HCT116 (cell line): ENCODE measurements around the gene METTL21A. TPM values are rescaled to one million over a fixed set of nuclear protein-coding genes. Genes with fewer than 3 reads are reported as not detected.

Experiments
- ATAC-seq: fragments of 200-7000 bp; cut with Tn5 transposase; 2 replicates; pipeline ENCODE4 v1.9.1; 2020; ENCODE audit warnings: mild to moderate bottlenecking, moderate library complexity
- BruUV-seq: library from RNA; stranded (reverse); fragments of 400-500 nt; replicated peaks from 2 replicates; lab custom pipeline; 2021; lab: Mats Ljungman, UMichigan
- CTCF ChIA-PET: fragments of 300-600 bp; sonication (Branson Sonifier 250); formaldehyde crosslinking; loops from one replicate; lab custom pipeline; 2021; ENCODE audit warnings: antibody characterized with exemption; lab: Charles Lee
- POLR2A ChIA-PET: fragments of 300-600, 350-600 bp; sonication (Branson Sonifier 250); formaldehyde crosslinking; loops from one replicate; lab custom pipeline; 2021; ENCODE audit warnings: antibody characterized with exemption; lab: Charles Lee
- RAD21 ChIA-PET, 2 experiments: fragments of 300-600 bp; sonication (Branson Sonifier 250); formaldehyde crosslinking; loops; one replicate each; lab custom pipeline; 2023; ENCODE audit warnings: low total read pairs in 2 of 2; ENCODE audit not compliant: uncharacterized antibody in 2 of 2, unreplicated experiment in 2 of 2, low non-redundant PET in 1 of 2; lab: Charles Lee
- DNase-seq: peaks from one replicate; pipeline ENCODE4 v3.0.0-alpha.2; 2010; ENCODE audit warnings: low read depth, low spot score
- H2AFZ ChIP-seq: fragments of 200-600 bp; shearing (Covaris generic), sonication (generic); 2 replicates; pipeline ENCODE4 v1.6.1; 2017; ENCODE audit warnings: low read depth, mixed run types, mixed read lengths, antibody characterized with exemption, low read length; ENCODE audit not compliant: poor library complexity, severe bottlenecking
- H3K27ac ChIP-seq: 2 replicates; pipeline ENCODE4 v1.5.1; 2012; ENCODE audit warnings: low read depth, low read length
- H3K27me3 ChIP-seq: fragments of 200-600 bp; sonication (generic); 2 replicates; pipeline ENCODE4 v1.6.1; 2016; ENCODE audit warnings: mixed run types, low read length, mixed read lengths; ENCODE audit not compliant: insufficient read depth
- H3K36me3 ChIP-seq, 2 experiments: fragments of 200-500 bp in 1 of 2; fragments of 200-600 bp in 1 of 2; sonication (Bioruptor generic) in 1 of 2; sonication (generic) in 1 of 2; 2 replicates each; pipeline versions ENCODE4 v1.5.1 to v1.6.1; 2014 to 2016; ENCODE audit warnings: low read length in 2 of 2, inconsistent platforms in 1 of 2, mixed read lengths in 1 of 2, mixed run types in 1 of 2; ENCODE audit not compliant: insufficient read depth in 2 of 2, control insufficient read depth in 1 of 2
- H3K4me1 ChIP-seq, 2 experiments: fragments of 200-600 bp in 1 of 2; sonication (generic) in 1 of 2; 2 replicates each; pipeline versions ENCODE4 v1.5.1 to v1.6.1; 2012 to 2017; ENCODE audit warnings: low read length in 2 of 2, inconsistent platforms in 1 of 2, mild to moderate bottlenecking in 1 of 2, mixed read lengths in 1 of 2, mixed run types in 1 of 2, moderate library complexity in 1 of 2; ENCODE audit not compliant: insufficient read depth in 2 of 2, control insufficient read depth in 1 of 2
- H3K4me2 ChIP-seq: fragments of 200-600 bp; sonication (generic); 2 replicates; pipeline ENCODE4 v1.6.1; 2017; ENCODE audit warnings: mixed run types, low read length, mixed read lengths
- H3K4me3 ChIP-seq, 2 experiments: fragments of 200-600 bp in 1 of 2; sonication (generic) in 1 of 2; replicated peaks in 1 of 2; 2 replicates each; pipeline ENCODE4 v1.5.1; 2011 to 2016; ENCODE audit warnings: low read length in 2 of 2, control low read depth in 1 of 2, low read depth in 1 of 2, mild to moderate bottlenecking in 1 of 2, mixed read lengths in 1 of 2, mixed run types in 1 of 2
- H3K79me2 ChIP-seq: fragments of 200-600 bp; sonication (generic); 2 replicates; pipeline ENCODE4 v1.6.1; 2017; ENCODE audit warnings: mild to moderate bottlenecking, mixed run types, low read length, moderate library complexity, mixed read lengths; ENCODE audit not compliant: insufficient read depth
- H3K9ac ChIP-seq: fragments of 200-600 bp; sonication (generic); 2 replicates; pipeline ENCODE4 v1.6.1; 2016; ENCODE audit warnings: low read length, mixed read lengths
- H3K9me2 ChIP-seq: fragments of 200-600 bp; sonication (generic), shearing (Covaris generic); 2 replicates; pipeline ENCODE4 v1.6.1; 2017; ENCODE audit warnings: mixed run types, mild to moderate bottlenecking, moderate library complexity; ENCODE audit not compliant: insufficient read depth
- H3K9me3 ChIP-seq, 2 experiments: fragments of 200-500 bp in 1 of 2; fragments of 200-600 bp in 1 of 2; sonication (Bioruptor generic) in 1 of 2; sonication (generic) in 1 of 2; 2 replicates each; pipeline ENCODE4 v1.6.1; 2014 to 2017; ENCODE audit warnings: low read length in 2 of 2, mixed read lengths in 2 of 2, inconsistent platforms in 1 of 2, low read depth in 1 of 2, mild to moderate bottlenecking in 1 of 2, mixed run types in 1 of 2, moderate library complexity in 1 of 2; ENCODE audit not compliant: control insufficient read depth in 1 of 2, insufficient read depth in 1 of 2
- H4K20me1 ChIP-seq: fragments of 200-600 bp; sonication (generic), shearing (Covaris generic); 2 replicates; pipeline ENCODE4 v1.6.1; 2017; ENCODE audit warnings: mixed run types, mild to moderate bottlenecking, moderate library complexity; ENCODE audit not compliant: insufficient read depth
- CBX3 ChIP-seq: IDR thresholded peaks from 2 replicates; pipeline ENCODE4 v1.6.1; 2012; ENCODE audit warnings: low read depth
- CEBPB ChIP-seq: IDR thresholded peaks from 2 replicates; pipeline ENCODE4 v1.6.1; 2012; ENCODE audit warnings: low read depth
- EGR1 ChIP-seq: IDR thresholded peaks from 2 replicates; pipeline ENCODE4 v1.6.1; 2012; ENCODE audit warnings: low read depth
- ELF1 ChIP-seq: IDR thresholded peaks from 2 replicates; pipeline ENCODE4 v1.6.1; 2012; ENCODE audit warnings: low read depth, borderline replicate concordance
- EZH2 ChIP-seq: fragments of 200-600 bp; sonication (generic); IDR thresholded peaks from 2 replicates; pipeline ENCODE4 v1.6.1; 2017; ENCODE audit warnings: antibody characterized with exemption, mixed run types
- EZH2phosphoT487 ChIP-seq: fragments of 200-600 bp; IDR thresholded peaks from 2 replicates; pipeline ENCODE4 v1.6.1; 2018; ENCODE audit warnings: antibody characterized with exemption, borderline replicate concordance
- JUND ChIP-seq: IDR thresholded peaks from 2 replicates; pipeline ENCODE4 v1.6.1; 2012
- POLR2A ChIP-seq: IDR thresholded peaks from 2 replicates; pipeline ENCODE4 v1.7.0; 2011; ENCODE audit warnings: borderline replicate concordance; ENCODE audit not compliant: insufficient read depth, insufficient read length; ENCODE audit errors: extremely low read depth
- RAD21 ChIP-seq: IDR thresholded peaks from 2 replicates; pipeline ENCODE4 v1.6.1; 2012; ENCODE audit warnings: low read depth, mild to moderate bottlenecking
- SIN3A ChIP-seq: IDR thresholded peaks from 2 replicates; pipeline ENCODE4 v1.6.1; 2012; ENCODE audit warnings: low read depth
- SP1 ChIP-seq: IDR thresholded peaks from 2 replicates; pipeline ENCODE4 v1.6.1; 2012; ENCODE audit warnings: low read depth
- SRF ChIP-seq: IDR thresholded peaks from 2 replicates; pipeline ENCODE4 v1.6.1; 2012; ENCODE audit warnings: low read depth
- ZFX ChIP-seq: fragments of 450-650 bp; IDR thresholded peaks from 2 replicates; pipeline ENCODE4 v1.6.1; 2017
- ZNF274 ChIP-seq: fragments of 200-500 bp; sonication (Bioruptor generic); IDR thresholded peaks from 2 replicates; pipeline ENCODE4 v1.6.1; 2014; ENCODE audit warnings: mild to moderate bottlenecking, low read depth, low read length, inconsistent platforms
- intact Hi-C: fragments of 100-400 bp; cut with micrococcal nuclease; formaldehyde crosslinking; loops from 2 replicates; pipeline ENCODE4 v1.10.0; 2022
- total RNA-seq: library from RNA; stranded (reverse); gene quantifications from one replicate; pipeline ENCODE4 v1.2.1, GENCODE V29; 2021; ENCODE audit not compliant: unreplicated experiment
- TF ChIP-seq, protein P1 (sequence below): IDR thresholded peaks from 2 replicates; pipeline ENCODE4 v1.6.1; 2011; ENCODE audit warnings: mild to moderate bottlenecking, low read length, moderate library complexity; ENCODE audit not compliant: insufficient replicate concordance; ENCODE audit errors: extremely low read depth
- TF ChIP-seq, protein P2 (sequence below), 3 experiments: fragments of 200-600 bp in 1 of 3; sonication (generic) in 1 of 3; IDR thresholded peaks in 2 of 3; conservative IDR thresholded peaks in 1 of 3; 2 replicates each; pipeline ENCODE4 v1.5.1; 2012 to 2017; ENCODE audit warnings: low read depth in 2 of 3, low read length in 2 of 3, antibody characterized with exemption in 1 of 3, borderline replicate concordance in 1 of 3, control low read depth in 1 of 3, mild to moderate bottlenecking in 1 of 3, mixed read lengths in 1 of 3, mixed run types in 1 of 3, moderate library complexity in 1 of 3; ENCODE audit not compliant: insufficient read depth in 1 of 3
- TF ChIP-seq, protein P3 (sequence below): IDR thresholded peaks from 2 replicates; pipeline ENCODE4 v1.6.1; 2012; ENCODE audit warnings: low read depth
- TF ChIP-seq, protein P4 (sequence below): IDR thresholded peaks from 2 replicates; pipeline ENCODE4 v1.6.1; 2012
- TF ChIP-seq, protein P5 (sequence below): IDR thresholded peaks from 2 replicates; pipeline ENCODE4 v1.6.1; 2012

The METTL21A gene
- total RNA-seq, 1 experiment from 2014 or later = 25.7 TPM

DNA sequence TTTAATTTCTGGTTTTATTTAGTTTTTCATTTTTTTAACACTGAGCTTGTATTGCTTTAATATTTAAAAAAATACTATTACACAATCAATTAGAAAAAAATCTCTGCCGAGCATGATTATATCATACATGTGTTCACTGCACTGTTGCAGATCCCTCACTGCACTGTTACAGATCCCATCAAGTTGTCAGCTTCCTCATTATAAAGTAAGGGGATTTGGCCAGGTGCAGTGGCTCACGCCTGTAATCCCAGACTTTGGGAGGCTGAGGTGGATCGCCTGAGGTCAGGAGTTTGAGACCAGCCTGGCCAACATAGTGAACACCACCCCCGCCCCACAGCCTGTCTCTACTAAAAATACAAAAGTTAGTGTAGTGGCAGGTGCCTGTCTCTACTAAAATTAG, 33.0 kb upstream of the METTL21A start:
- TF ChIP-seq, protein P1, sequence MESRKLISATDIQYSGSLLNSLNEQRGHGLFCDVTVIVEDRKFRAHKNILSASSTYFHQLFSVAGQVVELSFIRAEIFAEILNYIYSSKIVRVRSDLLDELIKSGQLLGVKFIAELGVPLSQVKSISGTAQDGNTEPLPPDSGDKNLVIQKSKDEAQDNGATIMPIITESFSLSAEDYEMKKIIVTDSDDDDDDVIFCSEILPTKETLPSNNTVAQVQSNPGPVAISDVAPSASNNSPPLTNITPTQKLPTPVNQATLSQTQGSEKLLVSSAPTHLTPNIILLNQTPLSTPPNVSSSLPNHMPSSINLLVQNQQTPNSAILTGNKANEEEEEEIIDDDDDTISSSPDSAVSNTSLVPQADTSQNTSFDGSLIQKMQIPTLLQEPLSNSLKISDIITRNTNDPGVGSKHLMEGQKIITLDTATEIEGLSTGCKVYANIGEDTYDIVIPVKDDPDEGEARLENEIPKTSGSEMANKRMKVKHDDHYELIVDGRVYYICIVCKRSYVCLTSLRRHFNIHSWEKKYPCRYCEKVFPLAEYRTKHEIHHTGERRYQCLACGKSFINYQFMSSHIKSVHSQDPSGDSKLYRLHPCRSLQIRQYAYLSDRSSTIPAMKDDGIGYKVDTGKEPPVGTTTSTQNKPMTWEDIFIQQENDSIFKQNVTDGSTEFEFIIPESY = no peak
- TF ChIP-seq EZH2 (no peak), EGR1 (no peak), RAD21 (no peak), CEBPB (no peak), ZFX (no peak), EZH2phosphoT487 (no peak), SRF (no peak), ELF1 (no peak), SIN3A (no peak), ZNF274 (no peak), SP1 (no peak), CBX3 (no peak), POLR2A (no peak), JUND (no peak)
- TF ChIP-seq, protein P2, sequence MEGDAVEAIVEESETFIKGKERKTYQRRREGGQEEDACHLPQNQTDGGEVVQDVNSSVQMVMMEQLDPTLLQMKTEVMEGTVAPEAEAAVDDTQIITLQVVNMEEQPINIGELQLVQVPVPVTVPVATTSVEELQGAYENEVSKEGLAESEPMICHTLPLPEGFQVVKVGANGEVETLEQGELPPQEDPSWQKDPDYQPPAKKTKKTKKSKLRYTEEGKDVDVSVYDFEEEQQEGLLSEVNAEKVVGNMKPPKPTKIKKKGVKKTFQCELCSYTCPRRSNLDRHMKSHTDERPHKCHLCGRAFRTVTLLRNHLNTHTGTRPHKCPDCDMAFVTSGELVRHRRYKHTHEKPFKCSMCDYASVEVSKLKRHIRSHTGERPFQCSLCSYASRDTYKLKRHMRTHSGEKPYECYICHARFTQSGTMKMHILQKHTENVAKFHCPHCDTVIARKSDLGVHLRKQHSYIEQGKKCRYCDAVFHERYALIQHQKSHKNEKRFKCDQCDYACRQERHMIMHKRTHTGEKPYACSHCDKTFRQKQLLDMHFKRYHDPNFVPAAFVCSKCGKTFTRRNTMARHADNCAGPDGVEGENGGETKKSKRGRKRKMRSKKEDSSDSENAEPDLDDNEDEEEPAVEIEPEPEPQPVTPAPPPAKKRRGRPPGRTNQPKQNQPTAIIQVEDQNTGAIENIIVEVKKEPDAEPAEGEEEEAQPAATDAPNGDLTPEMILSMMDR (IDR thresholded peaks at IDR 0.05 in 2 of 3, conservative IDR thresholded peaks at IDR 0.05 in 1 of 3; ENCODE audit: borderline replicate concordance in 1 of 3, insufficient read depth in 1 of 3, low read depth in 2 of 3, low read length in 2 of 3) = no peak
- TF ChIP-seq, protein P3, sequence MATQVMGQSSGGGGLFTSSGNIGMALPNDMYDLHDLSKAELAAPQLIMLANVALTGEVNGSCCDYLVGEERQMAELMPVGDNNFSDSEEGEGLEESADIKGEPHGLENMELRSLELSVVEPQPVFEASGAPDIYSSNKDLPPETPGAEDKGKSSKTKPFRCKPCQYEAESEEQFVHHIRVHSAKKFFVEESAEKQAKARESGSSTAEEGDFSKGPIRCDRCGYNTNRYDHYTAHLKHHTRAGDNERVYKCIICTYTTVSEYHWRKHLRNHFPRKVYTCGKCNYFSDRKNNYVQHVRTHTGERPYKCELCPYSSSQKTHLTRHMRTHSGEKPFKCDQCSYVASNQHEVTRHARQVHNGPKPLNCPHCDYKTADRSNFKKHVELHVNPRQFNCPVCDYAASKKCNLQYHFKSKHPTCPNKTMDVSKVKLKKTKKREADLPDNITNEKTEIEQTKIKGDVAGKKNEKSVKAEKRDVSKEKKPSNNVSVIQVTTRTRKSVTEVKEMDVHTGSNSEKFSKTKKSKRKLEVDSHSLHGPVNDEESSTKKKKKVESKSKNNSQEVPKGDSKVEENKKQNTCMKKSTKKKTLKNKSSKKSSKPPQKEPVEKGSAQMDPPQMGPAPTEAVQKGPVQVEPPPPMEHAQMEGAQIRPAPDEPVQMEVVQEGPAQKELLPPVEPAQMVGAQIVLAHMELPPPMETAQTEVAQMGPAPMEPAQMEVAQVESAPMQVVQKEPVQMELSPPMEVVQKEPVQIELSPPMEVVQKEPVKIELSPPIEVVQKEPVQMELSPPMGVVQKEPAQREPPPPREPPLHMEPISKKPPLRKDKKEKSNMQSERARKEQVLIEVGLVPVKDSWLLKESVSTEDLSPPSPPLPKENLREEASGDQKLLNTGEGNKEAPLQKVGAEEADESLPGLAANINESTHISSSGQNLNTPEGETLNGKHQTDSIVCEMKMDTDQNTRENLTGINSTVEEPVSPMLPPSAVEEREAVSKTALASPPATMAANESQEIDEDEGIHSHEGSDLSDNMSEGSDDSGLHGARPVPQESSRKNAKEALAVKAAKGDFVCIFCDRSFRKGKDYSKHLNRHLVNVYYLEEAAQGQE = no peak
- TF ChIP-seq, protein P4, sequence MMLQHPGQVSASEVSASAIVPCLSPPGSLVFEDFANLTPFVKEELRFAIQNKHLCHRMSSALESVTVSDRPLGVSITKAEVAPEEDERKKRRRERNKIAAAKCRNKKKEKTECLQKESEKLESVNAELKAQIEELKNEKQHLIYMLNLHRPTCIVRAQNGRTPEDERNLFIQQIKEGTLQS = no peak
- TF ChIP-seq, protein P5, sequence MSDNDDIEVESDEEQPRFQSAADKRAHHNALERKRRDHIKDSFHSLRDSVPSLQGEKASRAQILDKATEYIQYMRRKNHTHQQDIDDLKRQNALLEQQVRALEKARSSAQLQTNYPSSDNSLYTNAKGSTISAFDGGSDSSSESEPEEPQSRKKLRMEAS = no peak
- TF ChIP-seq, all 23 proteins: peak for 0
- intact Hi-C loops = no loop called here
- H3K4me1 ChIP-seq = no peaks in the 10 kb centered on the region
- H4K20me1 ChIP-seq = no peaks in the 10 kb centered on the region
- no peaks in the 10 kb centered on the region for H3K9me3 ChIP-seq
- H2AFZ ChIP-seq = no peak overlapping the region
- H3K27ac ChIP-seq = no peak overlapping the region
- no peak for DNase-seq
- H3K9me2 ChIP-seq = no peaks in the 10 kb centered on the region
- H3K27me3 ChIP-seq = no peaks in the 10 kb centered on the region
- ChIA-PET RAD21 (no interaction called here), POLR2A (no interaction called here), CTCF (no interaction called here)
- H3K4me3 ChIP-seq = no peak overlapping the region
- no peaks in the 10 kb centered on the region for H3K79me2 ChIP-seq
- H3K36me3 ChIP-seq = no peaks in the 10 kb centered on the region
- no peak overlapping the region for H3K4me2 ChIP-seq
- BruUV-seq = no TSS peak
- H3K9ac ChIP-seq = no peak overlapping the region
- ATAC-seq = no peak
